WTC11 (cell line): ENCODE measurements around the gene ITGA2B.

Source experiments
- IRF2 ChIP-seq: sonication (generic); formaldehyde crosslinking; IDR thresholded peaks from 2 replicates; pipeline ENCODE4 v1.8.0; 2022; ENCODE audit warnings: low read depth, missing genetic modification reagents, borderline replicate concordance
- NFE2L1 ChIP-seq: sonication (generic); formaldehyde crosslinking; IDR thresholded peaks from 2 replicates; pipeline ENCODE4 v1.8.1; 2023; ENCODE audit warnings: missing genetic modification reagents
- NR3C1 ChIP-seq: sonication (generic); formaldehyde crosslinking; conservative IDR thresholded peaks from 2 replicates; pipeline ENCODE4 v1.8.1; 2023; ENCODE audit warnings: low read depth, mild to moderate bottlenecking, missing genetic modification reagents
- TF ChIP-seq, protein P1 (sequence below): fragments of 200-600 bp; IDR thresholded peaks from 2 replicates; pipeline ENCODE4 v1.8.0; 2022; ENCODE audit warnings: antibody characterized with exemption
- TF ChIP-seq, protein P2 (sequence below): sonication (generic); formaldehyde crosslinking; IDR thresholded peaks from 2 replicates; pipeline ENCODE4 v1.8.0; 2022; ENCODE audit warnings: mild to moderate bottlenecking, missing genetic modification reagents
- TF ChIP-seq, protein P3 (sequence below): sonication (generic); formaldehyde crosslinking; conservative IDR thresholded peaks from 2 replicates; pipeline ENCODE4 v1.8.1; 2022; ENCODE audit warnings: mild to moderate bottlenecking, missing genetic modification reagents

DNA sequence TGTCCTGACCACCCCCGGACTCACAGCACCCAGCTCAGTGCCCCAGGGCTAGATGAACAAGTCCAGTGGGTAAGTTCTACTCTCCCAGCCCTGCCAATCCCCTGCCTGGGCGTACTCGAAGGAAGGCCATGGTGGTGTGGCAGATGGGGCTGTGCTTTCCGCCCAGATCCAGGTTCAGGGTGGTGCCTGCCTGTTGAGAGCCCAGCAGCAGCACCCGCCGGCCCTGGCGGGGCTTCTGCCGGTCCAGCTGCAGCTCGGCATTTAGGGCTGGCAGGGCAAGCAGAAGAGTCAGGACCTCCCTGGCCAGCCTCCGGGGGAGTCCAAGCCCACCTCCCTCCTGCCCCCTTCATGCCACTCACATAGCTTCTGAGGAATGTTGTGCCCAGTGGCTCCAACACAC lies 9.6 kb downstream of the ITGA2B start:
- TF ChIP-seq NFE2L1 (CRISPR knock-in tag) (no peak), IRF2 (CRISPR knock-in tag) (no peak), NR3C1 (CRISPR knock-in tag) (no peak)
- TF ChIP-seq, protein P1, sequence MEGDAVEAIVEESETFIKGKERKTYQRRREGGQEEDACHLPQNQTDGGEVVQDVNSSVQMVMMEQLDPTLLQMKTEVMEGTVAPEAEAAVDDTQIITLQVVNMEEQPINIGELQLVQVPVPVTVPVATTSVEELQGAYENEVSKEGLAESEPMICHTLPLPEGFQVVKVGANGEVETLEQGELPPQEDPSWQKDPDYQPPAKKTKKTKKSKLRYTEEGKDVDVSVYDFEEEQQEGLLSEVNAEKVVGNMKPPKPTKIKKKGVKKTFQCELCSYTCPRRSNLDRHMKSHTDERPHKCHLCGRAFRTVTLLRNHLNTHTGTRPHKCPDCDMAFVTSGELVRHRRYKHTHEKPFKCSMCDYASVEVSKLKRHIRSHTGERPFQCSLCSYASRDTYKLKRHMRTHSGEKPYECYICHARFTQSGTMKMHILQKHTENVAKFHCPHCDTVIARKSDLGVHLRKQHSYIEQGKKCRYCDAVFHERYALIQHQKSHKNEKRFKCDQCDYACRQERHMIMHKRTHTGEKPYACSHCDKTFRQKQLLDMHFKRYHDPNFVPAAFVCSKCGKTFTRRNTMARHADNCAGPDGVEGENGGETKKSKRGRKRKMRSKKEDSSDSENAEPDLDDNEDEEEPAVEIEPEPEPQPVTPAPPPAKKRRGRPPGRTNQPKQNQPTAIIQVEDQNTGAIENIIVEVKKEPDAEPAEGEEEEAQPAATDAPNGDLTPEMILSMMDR: no peak
- TF ChIP-seq, protein P2, sequence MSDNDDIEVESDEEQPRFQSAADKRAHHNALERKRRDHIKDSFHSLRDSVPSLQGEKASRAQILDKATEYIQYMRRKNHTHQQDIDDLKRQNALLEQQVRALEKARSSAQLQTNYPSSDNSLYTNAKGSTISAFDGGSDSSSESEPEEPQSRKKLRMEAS (CRISPR knock-in tag): no peak
- TF ChIP-seq, protein P3, sequence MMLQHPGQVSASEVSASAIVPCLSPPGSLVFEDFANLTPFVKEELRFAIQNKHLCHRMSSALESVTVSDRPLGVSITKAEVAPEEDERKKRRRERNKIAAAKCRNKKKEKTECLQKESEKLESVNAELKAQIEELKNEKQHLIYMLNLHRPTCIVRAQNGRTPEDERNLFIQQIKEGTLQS (CRISPR knock-in tag): no peak
